GM23338 (cell line): ENCODE results near the gene CCNQ. TPM values are rescaled to one million over a fixed set of nuclear protein-coding genes. Genes with fewer than 3 reads are reported as not detected.

Source experiments
- ATAC-seq: fragments of 200-7000 bp; cut with Tn5 transposase; 3 replicates; pipeline ENCODE4 v1.9.1; 2020
- DNase-seq: peaks from one replicate; pipeline ENCODE4 v3.0.0-alpha.2; 2015; ENCODE audit warnings: low spot score
- H2AFZ ChIP-seq: fragments of 200-600 bp; sonication (generic); 2 replicates; pipeline ENCODE4 v1.8.0; 2016; ENCODE audit warnings: antibody characterized with exemption, mild to moderate bottlenecking, moderate library complexity
- H3F3A ChIP-seq: fragments of 200-600 bp; sonication (generic); replicated peaks from 2 replicates; pipeline ENCODE4 v1.8.0; 2017; ENCODE audit warnings: antibody characterized with exemption, mixed run types, low read depth
- H3K27ac ChIP-seq: fragments of 200-600 bp; sonication (generic); 2 replicates; pipeline ENCODE4 v1.6.1; 2016; ENCODE audit warnings: low read depth
- H3K27me3 ChIP-seq: fragments of 200-600 bp; sonication (generic); 2 replicates; pipeline ENCODE4 v1.8.0; 2016; ENCODE audit warnings: mild to moderate bottlenecking, mixed run types, moderate library complexity; ENCODE audit not compliant: insufficient read depth
- H3K36me3 ChIP-seq: fragments of 200-600 bp; sonication (generic); 2 replicates; pipeline ENCODE4 v1.8.0; 2016; ENCODE audit warnings: mild to moderate bottlenecking; ENCODE audit not compliant: insufficient read depth
- H3K4me1 ChIP-seq: fragments of 200-600 bp; sonication (generic); 2 replicates; pipeline ENCODE4 v1.8.0; 2016; ENCODE audit warnings: mild to moderate bottlenecking, moderate library complexity; ENCODE audit not compliant: insufficient read depth
- H3K4me2 ChIP-seq: fragments of 200-600 bp; sonication (generic); 2 replicates; pipeline ENCODE4 v1.7.1; 2017; ENCODE audit warnings: mixed run types
- H3K4me3 ChIP-seq: fragments of 200-600 bp; sonication (generic); 2 replicates; pipeline ENCODE4 v1.6.1; 2016; ENCODE audit warnings: mixed run types
- H3K79me2 ChIP-seq: fragments of 200-600 bp; sonication (generic); replicated peaks from 2 replicates; pipeline ENCODE4 v1.8.0; 2017; ENCODE audit warnings: mild to moderate bottlenecking; ENCODE audit not compliant: insufficient read depth
- H3K9me2 ChIP-seq: fragments of 200-600 bp; sonication (generic); 2 replicates; pipeline ENCODE4 v1.8.0; 2017; ENCODE audit not compliant: insufficient read depth
- H4K20me1 ChIP-seq: fragments of 200-600 bp; sonication (generic); replicated peaks from 2 replicates; pipeline ENCODE4 v1.8.0; 2017; ENCODE audit warnings: mild to moderate bottlenecking; ENCODE audit not compliant: insufficient read depth
- H3K27ac Mint-ChIP-seq: 2 replicates; pipeline ENCODE4 v1.8.0; 2020; ENCODE audit warnings: inconsistent platforms, mild to moderate bottlenecking, moderate library complexity, mixed read lengths
- H3K27me3 Mint-ChIP-seq: 3 replicates; pipeline ENCODE4 v1.8.0; 2022; ENCODE audit warnings: low read depth, mild to moderate bottlenecking, moderate library complexity, mixed read lengths, inconsistent platforms; ENCODE audit not compliant: insufficient read depth, poor library complexity
- H3K36me3 Mint-ChIP-seq: 3 replicates; pipeline ENCODE4 v1.8.0; 2021; ENCODE audit warnings: low read depth, mild to moderate bottlenecking, inconsistent platforms, moderate library complexity, mixed read lengths
- H3K4me1 Mint-ChIP-seq: 3 replicates; pipeline ENCODE4 v1.8.0; 2020; ENCODE audit warnings: mild to moderate bottlenecking, inconsistent platforms, mixed read lengths
- H3K4me3 Mint-ChIP-seq: 3 replicates; pipeline ENCODE4 v1.8.0; 2021; ENCODE audit warnings: moderate library complexity, mild to moderate bottlenecking, inconsistent platforms, mixed read lengths
- H3K9me3 Mint-ChIP-seq: 3 replicates; pipeline ENCODE4 v1.8.0; 2020; ENCODE audit warnings: moderate library complexity, mild to moderate bottlenecking, inconsistent platforms, mixed read lengths
- CREB1 ChIP-seq: fragments of 250-450 bp; sonication (Bioruptor Pico); IDR thresholded peaks from 2 replicates; pipeline ENCODE4 v1.5.0; 2020; ENCODE audit warnings: low read depth, mild to moderate bottlenecking, moderate library complexity
- CTCF ChIP-seq, 2 experiments: fragments of 200-600 bp in 1 of 2; sonication (generic) in 1 of 2; conservative IDR thresholded peaks; 2 replicates each; pipeline versions ENCODE4 v1.5.1 to v1.6.1; 2016 to 2017; ENCODE audit warnings: antibody characterized with exemption in 2 of 2, low read depth in 2 of 2, mild to moderate bottlenecking in 2 of 2, moderate library complexity in 1 of 2
- NANOG ChIP-seq: IDR thresholded peaks from 2 replicates; pipeline ENCODE4 v1.6.1; 2016; ENCODE audit warnings: antibody characterized with exemption, borderline replicate concordance
- STAT1 ChIP-seq: IDR thresholded peaks from one replicate; pipeline ENCODE4 v1.6.1; 2016; ENCODE audit warnings: antibody characterized with exemption; ENCODE audit not compliant: unreplicated experiment
- ZNF114 ChIP-seq: fragments of 250-450 bp; sonication (Bioruptor Pico); IDR thresholded peaks from 2 replicates; pipeline ENCODE4 v1.5.0; 2020; ENCODE audit warnings: mild to moderate bottlenecking, moderate library complexity
- ZNF331 ChIP-seq: fragments of 250-450 bp; sonication (Bioruptor Pico); IDR thresholded peaks from 2 replicates; pipeline ENCODE4 v1.5.0; 2020; ENCODE audit warnings: low read depth, mild to moderate bottlenecking, moderate library complexity
- polyA plus RNA-seq: library from polyadenylated mRNA; unstranded; fragments of >200 nt; fragmentation: Nextera tagmentation; extraction: Ambion mirVana; gene quantifications from 2 replicates; pipeline ENCODE4 v1.2.1, GENCODE V29; 2016
- total RNA-seq: library from RNA; depleted of rRNA; stranded (reverse); fragments of >200 nt; shearing (Covaris generic); gene quantifications from 2 replicates; pipeline ENCODE4 v1.2.3, GENCODE V29; 2014
- TF ChIP-seq, protein P1 (sequence below): IDR thresholded peaks from 2 replicates; pipeline ENCODE4 v1.6.1; 2016; ENCODE audit warnings: antibody characterized with exemption

CCNQ gene
- total and polyA plus RNA-seq, 2 experiments from 2014 or later, result 19.4 to 30.2 TPM

GRCh38 chrX:153551135-153551534, 47.8 kb downstream of the CCNQ start:
- Histone ChIP-seq H3K4me1 (no peaks in the 10 kb centered on the region), H3K36me3 (no peaks in the 10 kb centered on the region), H4K20me1 (no peaks in the 10 kb centered on the region), H3K4me3 (no peak overlapping the region), H3K9me2 (no peaks in the 10 kb centered on the region), H3K27me3 (no peaks in the 10 kb centered on the region), H2AFZ (no peak overlapping the region), H3K4me2 (no peak overlapping the region), H3K79me2 (no peaks in the 10 kb centered on the region), H3F3A (no peaks in the 10 kb centered on the region), H3K27ac (no peak overlapping the region)
- ATAC-seq (no peak), DNase-seq (no peak)
- no peak for TF ChIP-seq STAT1
- Mint-ChIP-seq H3K27me3 (peaks cover 4% of the 10 kb centered on the region), H3K4me1 (no peaks in the 10 kb centered on the region), H3K36me3 (no peaks in the 10 kb centered on the region), H3K4me3 (no peak overlapping the region), H3K27ac (no peak overlapping the region), H3K9me3 (no peaks in the 10 kb centered on the region)

DNA sequence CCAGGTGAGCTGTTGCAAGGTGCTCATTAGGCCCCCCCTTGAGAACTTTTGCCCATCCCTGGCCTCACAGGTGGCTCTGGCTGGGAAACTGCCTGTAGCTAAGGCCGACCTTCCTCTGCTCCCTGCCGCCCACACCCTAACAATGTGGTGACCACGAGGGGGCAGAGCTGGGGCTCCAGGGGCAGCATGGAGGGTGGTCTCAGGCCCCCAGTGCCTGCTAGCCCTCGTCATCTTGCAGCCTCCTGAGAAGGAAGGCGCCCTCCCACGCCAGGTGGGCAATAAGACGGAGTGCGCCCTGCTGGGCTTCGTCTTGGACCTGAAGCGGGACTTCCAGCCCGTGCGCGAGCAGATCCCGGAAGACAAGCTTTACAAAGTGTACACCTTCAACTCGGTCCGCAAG, 49.1 kb downstream of the CCNQ start:
- Histone ChIP-seq H3K4me3 (no peak overlapping the region), H3K4me2 (no peak overlapping the region), H3K27ac (no peak overlapping the region), H2AFZ (no peak overlapping the region), H4K20me1 (no peaks in the 10 kb centered on the region), H3K79me2 (no peaks in the 10 kb centered on the region), H3K27me3 (no peaks in the 10 kb centered on the region), H3K36me3 (no peaks in the 10 kb centered on the region), H3K9me2 (no peaks in the 10 kb centered on the region), H3F3A (no peaks in the 10 kb centered on the region), H3K4me1 (no peaks in the 10 kb centered on the region)
- ATAC-seq (peak; percentile 72), DNase-seq (peak; percentile 29)
- no peak overlapping the region for H3K27ac Mint-ChIP-seq
- H3K9me3 Mint-ChIP-seq, result no peaks in the 10 kb centered on the region
- TF ChIP-seq, protein P1, sequence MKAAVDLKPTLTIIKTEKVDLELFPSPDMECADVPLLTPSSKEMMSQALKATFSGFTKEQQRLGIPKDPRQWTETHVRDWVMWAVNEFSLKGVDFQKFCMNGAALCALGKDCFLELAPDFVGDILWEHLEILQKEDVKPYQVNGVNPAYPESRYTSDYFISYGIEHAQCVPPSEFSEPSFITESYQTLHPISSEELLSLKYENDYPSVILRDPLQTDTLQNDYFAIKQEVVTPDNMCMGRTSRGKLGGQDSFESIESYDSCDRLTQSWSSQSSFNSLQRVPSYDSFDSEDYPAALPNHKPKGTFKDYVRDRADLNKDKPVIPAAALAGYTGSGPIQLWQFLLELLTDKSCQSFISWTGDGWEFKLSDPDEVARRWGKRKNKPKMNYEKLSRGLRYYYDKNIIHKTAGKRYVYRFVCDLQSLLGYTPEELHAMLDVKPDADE, result no peak
- no peak for TF ChIP-seq ZNF331
- peak; percentile 26 to 51; a peak in 2 of 4 replicates for TF ChIP-seq CTCF (conservative IDR thresholded peaks at IDR 0.05; ENCODE audit: low read depth in 2 of 2)
- H3K4me3 Mint-ChIP-seq, result no peak overlapping the region
- no peaks in the 10 kb centered on the region for H3K4me1 Mint-ChIP-seq
- H3K27me3 Mint-ChIP-seq, result peaks cover 2% of the 10 kb centered on the region
- no peaks in the 10 kb centered on the region for H3K36me3 Mint-ChIP-seq

DNA sequence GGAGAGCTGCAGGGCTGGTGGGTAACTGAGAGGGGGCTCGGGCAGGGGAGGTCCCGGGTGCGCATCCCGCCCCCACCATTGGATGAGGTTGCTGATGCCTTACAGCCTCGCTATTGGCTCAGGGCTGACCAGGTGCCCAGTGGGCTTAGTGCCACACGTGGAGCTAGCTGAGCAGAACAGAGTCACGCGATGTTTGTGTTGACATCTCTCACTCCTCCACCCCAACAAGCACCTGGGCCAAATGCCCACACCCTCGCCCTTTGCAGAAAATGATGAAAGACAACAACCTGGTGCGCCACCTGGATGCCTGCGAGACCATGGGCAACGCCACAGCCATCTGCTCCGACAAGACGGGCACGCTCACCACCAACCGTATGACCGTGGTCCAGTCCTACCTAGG, 49.7 kb downstream of the CCNQ start:
- H3K4me3 ChIP-seq, result no peak overlapping the region
- H2AFZ ChIP-seq, result no peak overlapping the region
- H3F3A ChIP-seq, result no peaks in the 10 kb centered on the region
- no peaks in the 10 kb centered on the region for H3K4me1 ChIP-seq
- ATAC-seq (no peak), DNase-seq (no peak)
- H3K4me3 Mint-ChIP-seq, result no peak overlapping the region
- H3K36me3 Mint-ChIP-seq, result no peaks in the 10 kb centered on the region
- TF ChIP-seq ZNF114 (CRISPR knock-in tag) (no peak), NANOG (no peak), CREB1 (CRISPR knock-in tag) (no peak)
- H3K9me3 Mint-ChIP-seq, result no peaks in the 10 kb centered on the region
- H3K36me3 ChIP-seq, result no peaks in the 10 kb centered on the region
- no peak overlapping the region for H3K27ac ChIP-seq
- no peak overlapping the region for H3K4me2 ChIP-seq
- H3K27me3 ChIP-seq, result no peaks in the 10 kb centered on the region
- H3K9me2 ChIP-seq, result no peaks in the 10 kb centered on the region
- no peak overlapping the region for H3K27ac Mint-ChIP-seq
- H3K4me1 Mint-ChIP-seq, result no peaks in the 10 kb centered on the region
- peaks cover 2% of the 10 kb centered on the region for H3K27me3 Mint-ChIP-seq
- no peaks in the 10 kb centered on the region for H4K20me1 ChIP-seq
- no peaks in the 10 kb centered on the region for H3K79me2 ChIP-seq
